HepG2 (cell line): Measurements from ENCODE around the gene ACVRL1.

Source experiments
- CREM ChIP-seq, 2 experiments: sonication (generic) in 1 of 2; formaldehyde crosslinking in 1 of 2; IDR thresholded peaks; 2 replicates each; pipeline versions ENCODE4 v1.4.0 to v1.6.1; 2016 to 2020; ENCODE audit warnings: antibody characterized with exemption in 1 of 2, mild to moderate bottlenecking in 1 of 2, missing genetic modification reagents in 1 of 2
- CTCF ChIP-seq: sonication (generic); formaldehyde crosslinking; IDR thresholded peaks from 2 replicates; pipeline ENCODE4 v1.5.0; 2020; ENCODE audit warnings: mild to moderate bottlenecking, missing genetic modification reagents, moderate library complexity
- HDAC2 ChIP-seq: sonication (generic); formaldehyde crosslinking; IDR thresholded peaks from 2 replicates; pipeline ENCODE4 v1.4.0; 2020; ENCODE audit warnings: missing genetic modification reagents
- IRX3 ChIP-seq: sonication (generic); formaldehyde crosslinking; IDR thresholded peaks from 2 replicates; pipeline ENCODE4 v1.8.1; 2023; ENCODE audit warnings: mild to moderate bottlenecking, low read depth, missing genetic modification reagents, borderline replicate concordance
- SMAD9 ChIP-seq: sonication (generic); formaldehyde crosslinking; IDR thresholded peaks from 2 replicates; pipeline ENCODE4 v1.5.1; 2020; ENCODE audit warnings: mild to moderate bottlenecking, missing genetic modification reagents
- SMC3 ChIP-seq: IDR thresholded peaks from 2 replicates; pipeline ENCODE4 v1.6.1; 2011; ENCODE audit warnings: low read length, improper control_type of control experiment
- ZFX ChIP-seq: sonication (generic); formaldehyde crosslinking; IDR thresholded peaks from 2 replicates; pipeline ENCODE4 v1.4.0; 2020; ENCODE audit warnings: mild to moderate bottlenecking, low read depth, missing genetic modification reagents, moderate library complexity

- TF ChIP-seq CTCF (CRISPR knock-in tag) (no peak), CREM (IDR thresholded peaks at IDR 0.05) (no peak), CREM (CRISPR knock-in tag; IDR thresholded peaks at IDR 0.05) (no peak), ZFX (CRISPR knock-in tag) (no peak), IRX3 (no peak), HDAC2 (CRISPR knock-in tag) (no peak), SMAD9 (no peak), SMC3 (no peak)
These were observed 65.6 kb downstream of the ACVRL1 start for GRCh38 chr12:51972849-51973273.
